Measurements from ENCODE around the gene VPS13C. TPM values are rescaled to one million over a fixed set of nuclear protein-coding genes. Genes with fewer than 3 reads are reported as not detected.

Gene VPS13C
- total RNA-seq, 1 donor from 2014 or later: 73.8 TPM

- intact Hi-C loops (cut with micrococcal nuclease): no loop called here
Measured at GRCh38 chr15:61822511-61822910, 237.7 kb downstream of the VPS13C start.

- intact Hi-C loops (cut with micrococcal nuclease): no loop called here
Measured at GRCh38 chr15:61820951-61821350, 239.3 kb downstream of the VPS13C start.

- intact Hi-C loops (cut with micrococcal nuclease): no loop called here
Measured at GRCh38 chr15:61820212-61820611, 240.0 kb downstream of the VPS13C start.

GRCh38 chr15:61819386-61819785, 240.9 kb downstream of the VPS13C start:
- intact Hi-C loops (cut with micrococcal nuclease): no loop called here

GRCh38 chr15:61818801-61819200, 241.4 kb downstream of the VPS13C start:
- intact Hi-C loops (cut with micrococcal nuclease): no loop called here

GRCh38 chr15:61816856-61817255, 243.4 kb downstream of the VPS13C start:
- intact Hi-C loops (cut with micrococcal nuclease): no loop called here

GRCh38 chr15:61815356-61816083, 244.7 kb downstream of the VPS13C start:
- intact Hi-C loops (cut with micrococcal nuclease): no loop called here

- intact Hi-C loops (cut with micrococcal nuclease): no loop called here
Measured at GRCh38 chr15:61812476-61812875, 247.8 kb downstream of the VPS13C start.

- intact Hi-C loops (cut with micrococcal nuclease): no loop called here
Measured at GRCh38 chr15:61811952-61812351, 248.3 kb downstream of the VPS13C start.

- intact Hi-C loops (cut with micrococcal nuclease): no loop called here
Measured at GRCh38 chr15:61809216-61809615, 251.0 kb downstream of the VPS13C start.

GRCh38 chr15:61807281-61807929, 252.8 kb downstream of the VPS13C start:
- intact Hi-C loops (cut with micrococcal nuclease): no loop called here

Other genes starting within 250 kb of the VPS13C start
- not detected in 2 replicates for gene C2CD4A, start 6.5 kb upstream of the VPS13C start, total RNA-seq
- 0.09 TPM in 1 of 2 replicates, not detected in the other for gene C2CD4B, start 104.8 kb upstream of the VPS13C start, total RNA-seq

Data from T-helper 2 cell treated with Interferon-gamma antibody and Interleukin-4, amounts not matched to agents 100 ng/mL and 5 ng/mL, for 36 hours (primary cell).